BLaER1 (cell line): ENCODE results near the gene ARHGAP45.
A peak's percentile ranks its signal among the peaks of the same experiment; 100 is the strongest.

ENCODE experiments used
- H3K27ac ChIP-seq: shearing (Covaris generic); formaldehyde crosslinking; 2 replicates; pipeline ENCODE4 v1.8.1; 2022
- H3K27me3 ChIP-seq: shearing (Covaris generic); formaldehyde crosslinking; 2 replicates; pipeline ENCODE4 v1.8.1; 2022
- H3K36me3 ChIP-seq: shearing (Covaris generic); formaldehyde crosslinking; 2 replicates; pipeline ENCODE4 v1.8.1; 2022
- H3K4me1 ChIP-seq: shearing (Covaris generic); formaldehyde crosslinking; 2 replicates; pipeline ENCODE4 v1.8.1; 2022
- H3K4me2 ChIP-seq: shearing (Covaris generic); formaldehyde crosslinking; 2 replicates; pipeline ENCODE4 v1.8.1; 2022
- H3K4me3 ChIP-seq: shearing (Covaris generic); formaldehyde crosslinking; 2 replicates; pipeline ENCODE4 v1.8.1; 2022
- H3K9ac ChIP-seq: shearing (Covaris generic); formaldehyde crosslinking; 2 replicates; pipeline ENCODE4 v1.8.1; 2022
- H3K9me3 ChIP-seq: shearing (Covaris generic); formaldehyde crosslinking; 2 replicates; pipeline ENCODE4 v1.8.1; 2022
- H4K20me1 ChIP-seq: shearing (Covaris generic); formaldehyde crosslinking; 2 replicates; pipeline ENCODE4 v1.8.1; 2022
- Cebpa-rat ChIP-seq: shearing (Covaris generic); IDR thresholded peaks from 2 replicates; pipeline ENCODE4 v1.8.1; 2022

ARHGAP45 gene

GRCh38 chr19:1025960-1026782 lies 40.8 kb upstream of the ARHGAP45 start, which contains the start of gene CNN2:
TSS of gene CNN2 (plus strand) at chr19:1026608. CDS start at chr19:1026662, 54 bp downstream.
- Histone ChIP-seq H3K9ac (peak within 1 kb of the TSS; percentile 15; the same call in 1 of the 2 replicates), H3K4me1 (peaks cover 48% of the 10 kb centered on the region), H3K4me3 (peak within 1 kb of the TSS; percentile 73), H3K4me2 (peak within 1 kb of the TSS; percentile 99), H3K27me3 (peaks cover 43% of the 10 kb centered on the region), H4K20me1 (0 out of 2 replicates have a peak, but pooled peaks cover 11% of the 10 kb centered on the region), H3K27ac (no peak within 1 kb of the TSS), H3K36me3 (no peaks in the 10 kb centered on the region), H3K9me3 (no peaks in the 10 kb centered on the region)
- TF ChIP-seq Cebpa-rat, result no peak

DNA sequence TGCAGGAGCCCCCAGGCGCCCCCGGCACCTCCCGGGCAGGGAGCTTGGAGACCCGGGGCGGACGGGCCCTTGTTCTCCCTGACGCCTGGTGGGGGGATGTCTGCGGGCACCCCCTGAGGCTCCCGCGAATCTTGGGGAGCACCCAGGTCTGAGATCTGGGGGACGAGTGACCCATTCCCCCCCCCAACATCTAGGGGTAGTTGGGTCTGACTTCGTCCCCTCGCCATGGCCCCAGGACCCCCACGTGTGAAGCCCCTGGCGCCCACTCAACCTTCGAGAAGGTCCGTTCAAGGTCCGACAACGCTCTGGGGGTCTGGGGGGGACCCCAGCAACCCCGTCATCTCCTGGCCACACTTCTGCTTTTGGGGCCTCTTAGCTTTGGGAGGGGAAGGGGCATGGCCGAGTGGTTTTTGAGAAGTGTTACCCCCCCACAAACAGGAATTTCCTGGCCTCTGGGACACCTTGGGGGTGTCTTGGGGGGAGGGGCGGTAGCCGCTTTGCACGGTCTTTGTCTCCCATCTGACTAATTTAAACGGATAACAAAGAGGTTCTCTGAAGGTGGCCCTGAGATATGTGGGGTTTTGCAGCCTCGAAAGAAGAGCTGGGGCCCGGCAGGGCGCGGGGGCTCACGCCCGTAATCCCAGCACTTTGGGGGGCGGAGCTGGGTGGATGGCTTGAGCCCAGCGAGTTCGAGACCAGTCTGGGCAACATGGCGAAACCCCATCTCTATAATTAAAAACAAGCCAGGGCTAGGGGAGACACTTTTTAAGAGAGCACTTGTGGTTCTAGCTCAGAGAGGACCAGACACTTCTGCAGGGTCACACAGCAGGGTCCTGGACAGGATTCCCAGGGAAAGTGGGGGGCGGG lies 40.0 kb upstream of the ARHGAP45 start:
- Histone ChIP-seq H3K4me1 (peaks cover 45% of the 10 kb centered on the region), H3K27me3 (peaks cover 43% of the 10 kb centered on the region), H4K20me1 (0 out of 2 replicates have a peak, but pooled peaks cover 11% of the 10 kb centered on the region), H3K4me3 (peak overlapping the region; percentile 73), H3K36me3 (0 out of 2 replicates have a peak, but pooled peaks cover under 1% of the 10 kb centered on the region), H3K27ac (no peak overlapping the region), H3K9me3 (no peaks in the 10 kb centered on the region), H3K4me2 (peak overlapping the region; percentile 99), H3K9ac (peak overlapping the region; percentile 15; the same call in 1 of the 2 replicates)
- TF ChIP-seq Cebpa-rat, result no peak

- 0 out of 2 replicates have a peak, but pooled peaks cover 11% of the 10 kb centered on the region for H4K20me1 ChIP-seq
- H3K4me3 ChIP-seq, result peak overlapping the region; percentile 73
- peaks cover 43% of the 10 kb centered on the region for H3K27me3 ChIP-seq
- no peak overlapping the region for H3K9ac ChIP-seq
- no peak for TF ChIP-seq Cebpa-rat
- peaks cover 38% of the 10 kb centered on the region for H3K4me1 ChIP-seq
- no peaks in the 10 kb centered on the region for H3K9me3 ChIP-seq
- peaks cover 7% of the 10 kb centered on the region; the same call in 1 of the 2 replicates for H3K36me3 ChIP-seq
- H3K27ac ChIP-seq, result no peak overlapping the region
- H3K4me2 ChIP-seq, result peak overlapping the region; percentile 99
Observed at GRCh38 chr19:1027650-1028061, 39.3 kb upstream of the ARHGAP45 start.

DNA sequence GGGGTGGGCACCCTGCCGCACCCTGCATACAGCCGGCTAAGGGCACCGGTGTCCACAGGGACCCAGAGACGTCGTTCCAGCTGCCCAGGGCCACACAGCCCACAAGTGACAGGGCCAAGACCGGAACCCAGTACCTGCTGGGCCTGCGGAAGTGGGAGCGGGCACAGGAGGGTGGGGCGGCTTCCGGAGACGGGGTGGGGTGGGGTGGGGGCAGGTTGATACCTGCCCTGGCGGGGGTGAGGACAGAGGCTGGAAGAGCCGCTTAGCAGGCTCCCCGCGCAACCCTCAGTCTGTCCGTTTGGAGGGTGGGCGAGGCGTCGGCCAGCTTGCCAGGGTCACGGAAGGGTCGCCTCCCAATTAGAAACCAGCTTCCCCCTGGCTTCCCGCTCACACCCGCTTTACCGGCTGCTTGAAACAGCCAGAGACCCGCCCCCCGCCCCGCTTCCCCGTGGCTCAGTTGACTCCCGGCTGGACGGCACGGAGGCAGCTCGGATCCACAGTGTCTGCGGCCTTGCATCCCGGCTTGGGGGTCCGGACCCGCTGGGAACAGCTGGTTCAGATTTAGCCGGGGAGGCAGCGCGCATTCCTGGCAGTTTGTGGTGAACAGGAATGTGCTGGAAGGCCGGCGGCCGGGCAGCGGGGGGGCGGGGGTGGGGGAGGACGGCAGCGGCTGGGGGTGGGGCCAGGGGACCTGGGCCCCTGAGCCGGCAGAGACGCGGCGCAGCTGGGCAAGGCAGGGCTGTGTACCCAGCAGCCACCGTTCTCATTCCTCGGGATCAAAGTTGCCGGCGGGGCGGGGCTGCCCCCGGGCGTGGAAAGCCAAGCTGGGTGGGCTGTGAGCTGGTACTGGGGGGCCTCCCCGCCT lies 38.7 kb upstream of the ARHGAP45 start:
- 0 out of 2 replicates have a peak, but pooled peaks cover 11% of the 10 kb centered on the region for H4K20me1 ChIP-seq
- H3K36me3 ChIP-seq, result peaks cover 7% of the 10 kb centered on the region; the same call in 1 of the 2 replicates
- H3K9me3 ChIP-seq, result no peaks in the 10 kb centered on the region
- no peak overlapping the region for H3K9ac ChIP-seq
- H3K4me1 ChIP-seq, result peaks cover 32% of the 10 kb centered on the region
- H3K4me3 ChIP-seq, result peak overlapping the region; percentile 73
- peak overlapping the region; percentile 99 for H3K4me2 ChIP-seq
- H3K27me3 ChIP-seq, result peaks cover 43% of the 10 kb centered on the region
- H3K27ac ChIP-seq, result no peak overlapping the region
- no peak for TF ChIP-seq Cebpa-rat

- Histone ChIP-seq H3K4me2 (no peak overlapping the region), H4K20me1 (0 out of 2 replicates have a peak, but pooled peaks cover 4% of the 10 kb centered on the region), H3K27ac (no peak overlapping the region), H3K4me1 (peaks cover 37% of the 10 kb centered on the region), H3K36me3 (peaks cover 7% of the 10 kb centered on the region; the same call in 1 of the 2 replicates), H3K27me3 (peaks cover 26% of the 10 kb centered on the region), H3K9me3 (no peaks in the 10 kb centered on the region), H3K4me3 (no peak overlapping the region), H3K9ac (no peak overlapping the region)
- TF ChIP-seq Cebpa-rat, result no peak
Observed at GRCh38 chr19:1032264-1032867, 34.6 kb upstream of the ARHGAP45 start.

GRCh38 chr19:1035998-1036621 lies 30.9 kb upstream of the ARHGAP45 start:
- Histone ChIP-seq H3K36me3 (peaks cover 7% of the 10 kb centered on the region; the same call in 1 of the 2 replicates), H3K4me3 (no peak overlapping the region), H3K4me1 (peaks cover 55% of the 10 kb centered on the region), H3K4me2 (peak overlapping the region; percentile 95), H3K9me3 (no peaks in the 10 kb centered on the region), H3K27ac (no peak overlapping the region), H3K9ac (no peak overlapping the region), H4K20me1 (no peaks in the 10 kb centered on the region), H3K27me3 (no peaks in the 10 kb centered on the region)
- TF ChIP-seq Cebpa-rat, result no peak

DNA sequence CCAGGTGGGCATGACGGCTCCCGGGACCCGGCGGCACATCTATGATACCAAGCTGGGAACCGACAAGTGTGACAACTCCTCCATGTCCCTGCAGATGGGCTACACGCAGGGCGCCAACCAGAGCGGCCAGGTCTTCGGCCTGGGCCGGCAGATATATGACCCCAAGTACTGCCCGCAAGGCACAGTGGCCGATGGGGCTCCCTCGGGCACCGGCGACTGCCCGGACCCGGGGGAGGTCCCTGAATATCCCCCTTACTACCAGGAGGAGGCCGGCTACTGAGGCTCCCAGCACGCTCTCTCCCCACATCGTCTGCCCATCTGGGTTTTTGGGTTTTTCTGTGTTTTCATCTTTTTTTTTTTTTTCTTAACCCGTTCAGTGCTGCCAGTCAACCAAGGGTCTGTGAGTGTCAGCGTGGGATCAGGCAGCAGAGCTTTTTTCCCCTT lies 29.3 kb upstream of the ARHGAP45 start:
- peak overlapping the region; percentile 25; the same call in 1 of the 2 replicates for H3K9ac ChIP-seq
- H3K27me3 ChIP-seq, result no peaks in the 10 kb centered on the region
- H3K36me3 ChIP-seq, result peaks cover under 1% of the 10 kb centered on the region; the same call in 1 of the 2 replicates
- peak overlapping the region; percentile 95 for H3K4me2 ChIP-seq
- H3K9me3 ChIP-seq, result no peaks in the 10 kb centered on the region
- H3K4me3 ChIP-seq, result peak overlapping the region; percentile 57
- H3K27ac ChIP-seq, result peak overlapping the region; percentile 72
- H4K20me1 ChIP-seq, result peaks cover 11% of the 10 kb centered on the region
- H3K4me1 ChIP-seq, result peaks cover 70% of the 10 kb centered on the region
- TF ChIP-seq Cebpa-rat, result no peak
